GM12892 (cell line): ENCODE data around the gene SLC22A6.

ENCODE experiments used
- POLR2A ChIP-seq: IDR thresholded peaks from 2 replicates; pipeline ENCODE4 v1.6.1; 2011; ENCODE audit warnings: low read depth, low read length, control low read depth
- POLR2AphosphoS5 ChIP-seq: IDR thresholded peaks from 2 replicates; pipeline ENCODE4 v1.6.1; 2011; ENCODE audit warnings: low read depth, low read length, control low read depth
- TAF1 ChIP-seq: IDR thresholded peaks from 2 replicates; pipeline ENCODE4 v1.6.1; 2011; ENCODE audit warnings: low read depth, mild to moderate bottlenecking, control low read depth, low read length, borderline replicate concordance

DNA sequence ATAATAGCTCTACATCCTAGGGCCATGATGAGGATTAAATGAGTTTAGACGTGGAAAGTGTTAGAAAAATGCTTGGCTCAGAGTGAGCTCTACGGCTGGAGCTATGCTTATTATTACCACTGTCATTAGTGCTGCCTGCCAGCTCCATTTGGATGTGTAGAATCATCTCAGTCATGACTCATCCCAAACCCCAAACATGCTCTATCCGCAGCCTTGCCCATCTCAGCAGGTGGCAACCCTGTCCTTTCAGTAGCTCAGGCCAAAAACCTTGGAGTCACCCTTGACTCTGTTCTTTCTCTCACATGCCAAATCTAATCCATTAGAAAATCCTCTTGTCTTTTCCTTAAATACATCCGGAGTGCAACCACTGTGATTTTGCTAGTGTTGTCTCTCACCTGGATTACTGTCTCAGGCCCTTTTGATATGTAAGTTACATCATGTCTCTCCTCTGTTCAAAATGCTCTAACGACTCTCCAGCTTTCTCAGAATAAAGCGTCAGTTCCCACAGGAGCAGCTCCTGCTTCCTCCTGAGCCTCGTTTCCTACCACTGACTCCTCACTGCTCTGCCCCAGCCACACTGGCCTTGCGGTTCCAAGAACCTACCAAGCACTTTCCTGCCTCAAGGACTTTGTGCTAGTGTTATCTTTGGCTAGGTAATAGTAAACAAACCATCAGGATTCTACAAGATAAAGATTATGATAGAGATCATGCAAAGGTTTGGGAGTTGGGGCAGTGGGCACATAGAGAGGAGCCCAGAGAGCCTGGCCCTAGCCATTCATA lies 53.1 kb downstream of the SLC22A6 start:
- no peak for TF ChIP-seq POLR2AphosphoS5
- no peak for TF ChIP-seq POLR2A
- TF ChIP-seq TAF1, result no peak
